ENCODE data around the gene CHST14.

CHST14 gene

DNA sequence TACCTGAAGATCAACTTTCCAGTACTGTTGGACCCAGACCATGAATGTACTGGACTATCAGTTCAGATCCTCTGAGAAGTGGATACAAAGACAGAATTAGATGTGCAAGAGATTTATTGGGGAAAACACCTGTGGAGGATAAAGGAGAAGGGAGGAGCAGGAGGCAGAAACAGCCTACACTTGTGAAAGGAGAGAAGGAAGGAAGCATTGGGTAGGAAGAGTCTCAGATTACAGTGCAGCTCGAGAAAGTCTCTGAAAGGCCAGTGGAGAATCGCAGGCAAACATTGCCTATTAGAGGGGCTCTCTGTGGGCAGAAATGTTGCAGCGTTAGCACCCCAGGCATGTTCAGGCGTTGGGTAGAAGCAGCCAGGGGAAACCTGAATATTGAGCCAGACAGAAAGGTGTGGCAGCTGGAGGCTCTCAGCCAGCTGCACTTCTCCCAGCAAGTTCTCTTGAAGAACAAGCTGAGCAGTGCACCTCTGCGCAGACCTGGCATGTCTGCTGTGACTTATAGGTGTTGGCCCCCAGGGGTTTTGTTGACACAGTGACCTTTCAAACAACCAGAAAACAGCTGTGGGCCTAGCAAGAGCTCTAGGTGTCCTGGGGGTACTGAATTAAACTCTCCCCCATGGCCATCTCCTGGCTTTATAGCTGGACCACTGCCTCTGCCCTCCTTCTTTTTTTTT is 7.0 kb downstream of the CHST14 start:
- TF ChIP-seq, protein P1, sequence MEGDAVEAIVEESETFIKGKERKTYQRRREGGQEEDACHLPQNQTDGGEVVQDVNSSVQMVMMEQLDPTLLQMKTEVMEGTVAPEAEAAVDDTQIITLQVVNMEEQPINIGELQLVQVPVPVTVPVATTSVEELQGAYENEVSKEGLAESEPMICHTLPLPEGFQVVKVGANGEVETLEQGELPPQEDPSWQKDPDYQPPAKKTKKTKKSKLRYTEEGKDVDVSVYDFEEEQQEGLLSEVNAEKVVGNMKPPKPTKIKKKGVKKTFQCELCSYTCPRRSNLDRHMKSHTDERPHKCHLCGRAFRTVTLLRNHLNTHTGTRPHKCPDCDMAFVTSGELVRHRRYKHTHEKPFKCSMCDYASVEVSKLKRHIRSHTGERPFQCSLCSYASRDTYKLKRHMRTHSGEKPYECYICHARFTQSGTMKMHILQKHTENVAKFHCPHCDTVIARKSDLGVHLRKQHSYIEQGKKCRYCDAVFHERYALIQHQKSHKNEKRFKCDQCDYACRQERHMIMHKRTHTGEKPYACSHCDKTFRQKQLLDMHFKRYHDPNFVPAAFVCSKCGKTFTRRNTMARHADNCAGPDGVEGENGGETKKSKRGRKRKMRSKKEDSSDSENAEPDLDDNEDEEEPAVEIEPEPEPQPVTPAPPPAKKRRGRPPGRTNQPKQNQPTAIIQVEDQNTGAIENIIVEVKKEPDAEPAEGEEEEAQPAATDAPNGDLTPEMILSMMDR (conservative IDR thresholded peaks at IDR 0.05; ENCODE audit: low read depth, low read length), result no peak
- no peak for DNase-seq (ENCODE audit: low read depth)

DNA sequence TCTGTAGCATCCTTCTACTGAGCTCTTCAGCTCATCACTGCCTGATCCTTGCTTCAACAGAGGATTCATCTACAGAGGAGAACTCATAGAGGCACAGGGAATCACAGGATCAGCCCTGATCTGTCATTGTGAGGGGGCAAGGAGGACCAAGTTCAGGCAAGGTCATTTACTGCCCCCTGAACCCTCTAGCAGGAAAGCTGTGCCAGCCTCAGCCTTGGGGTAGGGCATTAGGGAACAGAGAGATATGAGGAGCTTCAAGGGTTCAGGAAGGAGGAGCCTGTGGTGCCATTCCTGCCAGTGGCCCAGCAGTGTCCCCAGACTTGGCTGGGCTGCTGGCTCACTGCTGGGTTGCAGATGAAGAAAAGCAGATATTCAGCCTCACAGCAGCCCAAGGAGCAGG is 8.2 kb downstream of the CHST14 start:
- TF ChIP-seq, protein P1 (conservative IDR thresholded peaks at IDR 0.05; ENCODE audit: low read depth, low read length), result no peak
- no peak overlapping the region for H3K4me3 ChIP-seq (ENCODE audit: low read depth, low read length)
- DNase-seq (ENCODE audit: low read depth), result no peak

More for the DNA sequence above, 7.0 kb downstream of the CHST14 start:
- H3K4me3 ChIP-seq (ENCODE audit: low read depth, low read length), result no peak overlapping the region

DNA sequence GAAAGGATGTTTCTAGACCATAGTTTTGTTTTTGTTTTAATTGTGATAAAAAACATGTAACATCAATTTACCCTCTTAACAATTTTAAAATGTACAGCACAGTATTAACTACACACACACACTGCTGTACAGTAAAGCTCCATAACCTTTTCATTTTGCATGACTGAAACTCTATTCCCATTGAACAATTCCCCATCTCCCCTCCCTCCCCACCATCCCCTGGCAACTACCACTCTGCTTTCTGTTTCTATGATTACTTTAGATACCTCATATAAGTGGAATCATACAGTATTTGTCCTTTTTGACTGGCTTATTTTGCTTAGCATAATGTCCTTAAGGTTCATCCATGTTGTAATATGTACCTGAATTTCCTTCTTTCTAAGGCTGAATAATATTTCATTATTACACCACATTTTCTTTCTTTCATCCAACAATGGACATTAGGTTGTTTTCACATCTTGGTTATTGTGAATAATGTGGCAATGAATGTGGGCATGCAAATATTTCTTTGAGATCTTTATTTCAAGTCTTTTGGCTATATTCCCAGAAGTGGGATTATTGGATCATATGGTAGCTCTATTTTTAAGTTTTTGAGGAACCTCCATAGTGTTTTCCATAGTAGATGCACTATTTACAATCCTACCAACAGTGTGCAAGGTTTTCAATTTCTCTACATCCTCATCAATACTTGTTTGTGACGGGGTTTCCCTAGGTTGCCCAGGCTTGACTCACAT is 10.7 kb downstream of the CHST14 start:
- TF ChIP-seq, protein P1 (conservative IDR thresholded peaks at IDR 0.05; ENCODE audit: low read depth, low read length), result no peak
- H3K4me3 ChIP-seq (ENCODE audit: low read depth, low read length), result no peak overlapping the region
- DNase-seq (ENCODE audit: low read depth), result no peak

DNA sequence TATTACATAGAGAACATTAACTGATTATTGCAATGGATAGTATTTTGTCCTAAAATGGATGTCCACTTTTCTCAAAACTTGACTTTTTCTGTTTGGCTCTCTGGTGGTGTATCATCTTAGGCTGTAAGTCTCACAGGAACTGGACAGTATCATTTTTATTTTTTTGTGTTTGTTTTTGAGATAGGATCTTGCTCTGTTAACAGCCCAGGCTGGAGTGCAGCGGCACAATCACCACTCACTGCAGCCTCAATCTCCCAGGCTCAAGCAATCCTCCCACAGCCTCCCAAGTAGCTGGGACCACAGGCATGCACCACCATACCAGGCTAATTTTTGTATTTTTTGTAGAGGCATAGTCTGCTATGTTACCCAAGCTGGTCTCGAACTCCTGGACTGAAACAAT is 13.1 kb downstream of the CHST14 start:
- no peak overlapping the region for H3K4me3 ChIP-seq (ENCODE audit: low read depth, low read length)
- TF ChIP-seq, protein P1 (conservative IDR thresholded peaks at IDR 0.05; ENCODE audit: low read depth, low read length), result no peak
- no peak for DNase-seq (ENCODE audit: low read depth)

DNA sequence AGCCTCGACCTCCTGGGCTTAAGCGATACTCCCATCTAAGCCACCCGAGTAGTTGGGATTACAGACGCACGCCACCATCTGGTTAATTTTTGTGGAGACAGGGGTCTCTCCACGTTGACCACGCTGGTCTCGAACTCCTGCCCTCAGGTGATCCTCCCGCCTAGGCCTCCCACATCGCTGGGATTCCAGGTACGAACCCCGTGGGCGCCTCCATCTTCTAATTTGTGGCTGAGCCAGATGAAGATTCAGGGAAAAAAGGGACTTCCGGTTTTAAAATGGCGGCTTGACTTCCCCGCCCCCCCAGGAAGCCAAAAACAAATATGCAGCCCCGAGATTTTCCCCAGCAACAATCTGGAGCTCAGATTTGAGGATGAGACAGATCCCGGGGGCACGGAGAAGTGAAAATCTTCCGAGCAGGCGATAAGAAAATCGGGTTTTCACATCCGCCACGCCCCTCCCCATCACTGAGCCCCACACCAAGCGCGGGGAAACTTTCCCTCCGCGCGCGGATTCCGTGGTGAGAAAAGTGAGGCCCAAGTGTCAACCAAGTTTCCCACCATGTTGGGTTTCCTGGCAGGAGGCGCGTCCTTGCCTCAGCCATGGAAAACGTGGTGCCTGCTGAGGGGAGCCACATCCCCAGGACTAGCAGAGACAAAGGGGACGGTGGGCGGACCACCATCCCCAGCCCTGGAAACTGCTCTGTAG is 15.4 kb downstream of the CHST14 start:
- no peak for DNase-seq (ENCODE audit: low read depth)
- H3K4me3 ChIP-seq (ENCODE audit: low read depth, low read length), result no peak overlapping the region
- TF ChIP-seq, protein P1 (conservative IDR thresholded peaks at IDR 0.05; ENCODE audit: low read depth, low read length), result no peak

DNA sequence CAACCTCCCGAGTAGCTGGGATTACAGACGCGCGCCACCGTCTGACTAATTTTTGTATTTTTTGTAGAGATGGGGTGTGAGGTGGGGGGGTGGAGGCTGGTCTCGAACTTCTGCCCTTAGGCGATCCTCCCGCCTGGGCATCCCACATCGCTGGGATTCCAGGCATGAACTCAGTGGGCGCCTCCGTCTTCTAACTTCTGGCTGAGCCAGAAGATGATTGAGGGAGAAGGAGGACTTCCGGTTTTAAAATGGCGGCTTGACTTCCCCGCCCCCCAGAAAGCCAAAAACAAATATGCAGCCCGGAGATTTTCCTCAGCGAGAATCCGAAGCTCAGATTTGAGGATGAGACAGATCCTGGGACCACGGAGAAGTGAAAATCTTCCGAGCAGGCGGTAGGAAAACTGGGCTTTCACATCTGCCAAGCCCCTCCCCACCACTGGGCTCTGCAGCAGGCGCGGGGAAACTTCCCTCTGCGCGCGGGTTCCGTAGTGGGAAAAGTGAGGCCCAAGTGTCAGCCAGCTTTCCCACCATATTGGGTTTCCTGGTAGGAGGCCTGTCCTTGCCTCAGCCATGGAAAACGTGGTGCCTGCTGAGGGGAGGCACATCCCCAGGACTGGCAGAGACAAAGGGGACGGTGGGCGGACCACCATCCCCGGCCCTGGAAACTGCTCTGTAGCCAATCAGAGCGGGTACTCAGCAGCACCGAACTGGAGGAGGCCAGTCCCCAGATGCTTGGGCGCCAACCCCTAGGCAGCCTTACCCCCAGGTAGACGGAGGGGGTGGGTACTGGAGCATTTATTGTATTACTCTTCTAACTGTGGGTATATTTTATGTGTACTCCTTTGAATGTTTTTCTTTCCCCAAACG is 17.3 kb downstream of the CHST14 start:
- TF ChIP-seq, protein P1 (conservative IDR thresholded peaks at IDR 0.05; ENCODE audit: low read depth, low read length), result no peak
- DNase-seq (ENCODE audit: low read depth), result no peak
- H3K4me3 ChIP-seq (ENCODE audit: low read depth, low read length), result no peak overlapping the region
